ENCODE data around the gene CCDC136.

- TF ChIP-seq EP300 (IDR thresholded peaks at IDR 0.05; ENCODE audit: borderline replicate concordance): no peak
- TF ChIP-seq REST (IDR thresholded peaks at IDR 0.05; ENCODE audit: low read depth): no peak
- no peak for TF ChIP-seq TAF1 (IDR thresholded peaks at IDR 0.05; ENCODE audit: low read depth)
- no peak for TF ChIP-seq MAX (IDR thresholded peaks at IDR 0.05)
- no peak for TF ChIP-seq EGR1 (IDR thresholded peaks at IDR 0.05)
- no peak for TF ChIP-seq CEBPB (IDR thresholded peaks at IDR 0.05)
- no peak for TF ChIP-seq YY1 (IDR thresholded peaks at IDR 0.05; ENCODE audit: low read depth)
- no peak for TF ChIP-seq TEAD4 (IDR thresholded peaks at IDR 0.05)
- TF ChIP-seq NFIC (IDR thresholded peaks at IDR 0.05): no peak
These were observed 64.4 kb downstream of the CCDC136 start for GRCh38 chr7:128856001-128856718.
